HEK293 (cell line): ENCODE data around the gene RNF34.

ENCODE experiments used
- CTCF ChIA-PET: fragments of 350-600 bp; formaldehyde crosslinking; extraction: SDS; loops from one replicate; lab custom pipeline; 2021; ENCODE audit warnings: antibody characterized with exemption; lab: Yijun Ruan, JAX
- POLR2A ChIA-PET: fragments of 300-600 bp; formaldehyde crosslinking; extraction: SDS; loops from one replicate; lab custom pipeline; 2020; ENCODE audit warnings: antibody characterized with exemption, inconsistent platforms; lab: Yijun Ruan, JAX
- H3K27ac ChIP-seq: fragments of 200-500 bp; sonication (Bioruptor generic); 2 replicates; pipeline ENCODE4 v1.5.1; 2014; ENCODE audit warnings: low read depth, low read length, control low read depth, inconsistent platforms; ENCODE audit errors: extremely low read depth
- H3K36me3 ChIP-seq, 2 experiments: fragments of 200-500 bp in 1 of 2; sonication (Bioruptor generic) in 1 of 2; 1 replicate in 1 of 2; 2 replicates in 1 of 2; pipeline ENCODE4 v1.5.1; 2014 to 2017; ENCODE audit warnings: inconsistent platforms in 2 of 2, low read length in 2 of 2; ENCODE audit not compliant: control insufficient read depth in 2 of 2, insufficient read depth in 1 of 2
- H3K4me1 ChIP-seq: fragments of 200-500 bp; sonication (Bioruptor generic); 2 replicates; pipeline ENCODE4 v1.5.1; 2014; ENCODE audit warnings: mild to moderate bottlenecking, low read length, inconsistent platforms; ENCODE audit not compliant: control insufficient read depth, insufficient read depth
- H3K4me3 ChIP-seq: 2 replicates; pipeline ENCODE4 v1.5.1; 2011; ENCODE audit warnings: low read depth, mild to moderate bottlenecking, control low read depth, low read length, moderate library complexity
- H3K9me3 ChIP-seq: fragments of 200-500 bp; sonication (Bioruptor generic); 2 replicates; pipeline ENCODE4 v1.5.1; 2014; ENCODE audit warnings: low read depth, low read length, inconsistent platforms; ENCODE audit not compliant: control insufficient read depth, insufficient read depth
- ELK4 ChIP-seq: IDR thresholded peaks from 2 replicates; pipeline ENCODE4 v1.6.1; 2011; ENCODE audit warnings: mild to moderate bottlenecking, low read depth, low read length, borderline replicate concordance
- GLIS2 ChIP-seq: fragments of 450-650 bp; formaldehyde crosslinking; IDR thresholded peaks from 2 replicates; pipeline ENCODE4 v1.5.1; 2016; ENCODE audit warnings: missing biosample characterization, missing genetic modification characterization
- IKZF3 ChIP-seq: fragments of 450-650 bp; IDR thresholded peaks from 2 replicates; pipeline ENCODE4 v1.5.0; 2018; ENCODE audit warnings: missing biosample characterization, mild to moderate bottlenecking, missing genetic modification characterization, moderate library complexity
- KLF7 ChIP-seq: fragments of 450-650 bp; formaldehyde crosslinking; IDR thresholded peaks from 2 replicates; pipeline ENCODE4 v1.5.1; 2016; ENCODE audit warnings: missing biosample characterization, missing genetic modification characterization, borderline replicate concordance
- KLF8 ChIP-seq: fragments of 450-650 bp; formaldehyde crosslinking; IDR thresholded peaks from 2 replicates; pipeline ENCODE4 v1.5.1; 2016; ENCODE audit warnings: missing biosample characterization, missing genetic modification characterization
- MEIS1 ChIP-seq: sonication (generic); formaldehyde crosslinking; IDR thresholded peaks from 2 replicates; pipeline ENCODE4 v1.8.1; 2022; ENCODE audit warnings: missing genetic modification reagents, mild to moderate bottlenecking, borderline replicate concordance
- MZF1 ChIP-seq: fragments of 450-650 bp; formaldehyde crosslinking; IDR thresholded peaks from 2 replicates; pipeline ENCODE4 v1.5.1; 2017; ENCODE audit warnings: missing biosample characterization, missing genetic modification characterization, borderline replicate concordance
- OSR2 ChIP-seq: fragments of 450-650 bp; formaldehyde crosslinking; IDR thresholded peaks from 2 replicates; pipeline ENCODE4 v1.5.1; 2016; ENCODE audit warnings: missing biosample characterization, missing genetic modification characterization
- PRDM1 ChIP-seq: fragments of 450-650 bp; formaldehyde crosslinking; IDR thresholded peaks from 2 replicates; pipeline ENCODE4; 2016; ENCODE audit warnings: missing biosample characterization, missing genetic modification characterization
- SCRT1 ChIP-seq: fragments of 450-650 bp; formaldehyde crosslinking; IDR thresholded peaks from 2 replicates; pipeline ENCODE4 v1.5.1; 2016; ENCODE audit warnings: missing biosample characterization, missing genetic modification characterization, borderline replicate concordance
- SCRT2 ChIP-seq: fragments of 450-650 bp; formaldehyde crosslinking; IDR thresholded peaks from 2 replicates; pipeline ENCODE4 v1.5.1; 2016; ENCODE audit warnings: missing biosample characterization, missing genetic modification characterization
- ZBTB10 ChIP-seq: fragments of 450-650 bp; formaldehyde crosslinking; IDR thresholded peaks from 2 replicates; pipeline ENCODE4 v1.5.1; 2016; ENCODE audit warnings: missing biosample characterization, missing genetic modification characterization
- ZBTB17 ChIP-seq: fragments of 450-650 bp; formaldehyde crosslinking; IDR thresholded peaks from 2 replicates; pipeline ENCODE4 v1.5.1; 2016; ENCODE audit warnings: missing biosample characterization, missing genetic modification characterization
- ZFHX2 ChIP-seq: fragments of 450-650 bp; formaldehyde crosslinking; conservative IDR thresholded peaks from 2 replicates; pipeline ENCODE4 v1.5.1; 2016; ENCODE audit warnings: missing biosample characterization, missing genetic modification characterization
- ZNF157 ChIP-seq: fragments of 450-650 bp; formaldehyde crosslinking; IDR thresholded peaks from 2 replicates; pipeline ENCODE4 v1.5.1; 2016; ENCODE audit warnings: missing biosample characterization, missing genetic modification characterization
- ZNF2 ChIP-seq: fragments of 450-650 bp; formaldehyde crosslinking; IDR thresholded peaks from 2 replicates; pipeline ENCODE4 v1.5.1; 2016; ENCODE audit warnings: missing biosample characterization, missing genetic modification characterization
- ZNF398 ChIP-seq: fragments of 450-650 bp; formaldehyde crosslinking; IDR thresholded peaks from 2 replicates; pipeline ENCODE4 v1.5.1; 2017; ENCODE audit warnings: missing biosample characterization, missing genetic modification characterization
- ZNF501 ChIP-seq: fragments of 450-650 bp; formaldehyde crosslinking; IDR thresholded peaks from 2 replicates; pipeline ENCODE4 v1.5.1; 2016; ENCODE audit warnings: missing biosample characterization, missing genetic modification characterization
- ZNF560 ChIP-seq: fragments of 450-650 bp; formaldehyde crosslinking; IDR thresholded peaks from 2 replicates; pipeline ENCODE4 v1.5.1; 2017; ENCODE audit warnings: missing biosample characterization, missing genetic modification characterization, borderline replicate concordance
- ZNF580 ChIP-seq: fragments of 450-650 bp; formaldehyde crosslinking; IDR thresholded peaks from 2 replicates; pipeline ENCODE4 v1.5.1; 2016; ENCODE audit warnings: missing biosample characterization, missing genetic modification characterization
- ZNF600 ChIP-seq: fragments of 450-650 bp; formaldehyde crosslinking; IDR thresholded peaks from 2 replicates; pipeline ENCODE4 v1.5.1; 2016; ENCODE audit warnings: missing biosample characterization, missing genetic modification characterization
- ZNF610 ChIP-seq: fragments of 450-650 bp; formaldehyde crosslinking; IDR thresholded peaks from 2 replicates; pipeline ENCODE4 v1.5.1; 2016; ENCODE audit warnings: missing biosample characterization, missing genetic modification characterization, borderline replicate concordance
- ZNF664 ChIP-seq: fragments of 450-650 bp; formaldehyde crosslinking; IDR thresholded peaks from 2 replicates; pipeline ENCODE4 v1.5.1; 2016; ENCODE audit warnings: missing biosample characterization, missing genetic modification characterization
- ZNF768 ChIP-seq: fragments of 450-650 bp; formaldehyde crosslinking; IDR thresholded peaks from 2 replicates; pipeline ENCODE4 v1.5.1; 2018; ENCODE audit warnings: missing biosample characterization, mild to moderate bottlenecking, missing genetic modification characterization
- TF ChIP-seq, protein P1 (sequence below): fragments of 450-650 bp; formaldehyde crosslinking; IDR thresholded peaks from 2 replicates; pipeline ENCODE4 v1.5.1; 2017; ENCODE audit warnings: missing biosample characterization, missing genetic modification characterization

Gene RNF34

GRCh38 chr12:121366063-121366459, 33.9 kb upstream of the RNF34 start:
- Histone ChIP-seq H3K4me1 (no peaks in the 10 kb centered on the region; the same call in 1 of the 2 replicates), H3K36me3 (no peaks in the 10 kb centered on the region), H3K4me3 (no peak overlapping the region), H3K27ac (no peak overlapping the region), H3K9me3 (no peaks in the 10 kb centered on the region)
- ChIA-PET POLR2A (interaction anchor here (1.1 to 1.6 kb wide), 3 partner anchors 9 to 33 kb away, joined by 3 to 8 read pairs (median 4); partner anchors contain the start of genes ANAPC5 and RNF34), CTCF (interaction anchor here (0.6 to 1.7 kb wide), 4 partner anchors 14 to 96 kb away, joined by 3 to 6 read pairs (median 4); no protein-coding TSS in a partner anchor)
- peak; percentile 60 for TF ChIP-seq ZBTB17 (tag by site-specific recombination)
- peak; percentile 75 for TF ChIP-seq OSR2
- TF ChIP-seq, protein P1, sequence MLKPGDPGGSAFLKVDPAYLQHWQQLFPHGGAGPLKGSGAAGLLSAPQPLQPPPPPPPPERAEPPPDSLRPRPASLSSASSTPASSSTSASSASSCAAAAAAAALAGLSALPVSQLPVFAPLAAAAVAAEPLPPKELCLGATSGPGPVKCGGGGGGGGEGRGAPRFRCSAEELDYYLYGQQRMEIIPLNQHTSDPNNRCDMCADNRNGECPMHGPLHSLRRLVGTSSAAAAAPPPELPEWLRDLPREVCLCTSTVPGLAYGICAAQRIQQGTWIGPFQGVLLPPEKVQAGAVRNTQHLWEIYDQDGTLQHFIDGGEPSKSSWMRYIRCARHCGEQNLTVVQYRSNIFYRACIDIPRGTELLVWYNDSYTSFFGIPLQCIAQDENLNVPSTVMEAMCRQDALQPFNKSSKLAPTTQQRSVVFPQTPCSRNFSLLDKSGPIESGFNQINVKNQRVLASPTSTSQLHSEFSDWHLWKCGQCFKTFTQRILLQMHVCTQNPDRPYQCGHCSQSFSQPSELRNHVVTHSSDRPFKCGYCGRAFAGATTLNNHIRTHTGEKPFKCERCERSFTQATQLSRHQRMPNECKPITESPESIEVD (tag by site-specific recombination) = peak; percentile 80
- TF ChIP-seq KLF8 = no peak
- no peak for TF ChIP-seq ZNF610 (tag by site-specific recombination)
- no peak for TF ChIP-seq ZNF664 (tag by site-specific recombination)
- TF ChIP-seq ZNF768 = no peak
- no peak for TF ChIP-seq ZNF560
- no peak for TF ChIP-seq ZFHX2
- TF ChIP-seq ZNF580 (tag by site-specific recombination) = 0 out of 2 replicates have a peak, but pooled peaks have one; percentile 18
- no peak for TF ChIP-seq ZNF398 (tag by site-specific recombination)
- no peak for TF ChIP-seq ELK4
- 0 out of 2 replicates have a peak, but pooled peaks have one; percentile 31 for TF ChIP-seq PRDM1 (tag by site-specific recombination)
- no peak for TF ChIP-seq ZBTB10 (tag by site-specific recombination)
- TF ChIP-seq SCRT1 (tag by site-specific recombination) = peak; percentile 62
- no peak for TF ChIP-seq SCRT2
- TF ChIP-seq ZNF600 = no peak
- TF ChIP-seq ZNF501 (tag by site-specific recombination) = no peak
- TF ChIP-seq ZNF2 (tag by site-specific recombination) = no peak
- no peak for TF ChIP-seq GLIS2 (tag by site-specific recombination)
- no peak for TF ChIP-seq MZF1
- 0 out of 2 replicates have a peak, but pooled peaks have one; percentile 12 for TF ChIP-seq IKZF3 (tag by site-specific recombination)
- no peak for TF ChIP-seq MEIS1
- TF ChIP-seq KLF7 (tag by site-specific recombination) = no peak
- no peak for TF ChIP-seq ZNF157
